HTERT RPE-1 (cell line): ENCODE measurements around the gene NKD2.

ENCODE experiments used
- in situ Hi-C: fragments of 300-500 bp; cut with MboI; formaldehyde crosslinking; loops from 4 replicates; pipeline ENCODE4 v1.14.3; 2020; ENCODE audit warnings: low sequenced_read_pairs

Gene NKD2

DNA sequence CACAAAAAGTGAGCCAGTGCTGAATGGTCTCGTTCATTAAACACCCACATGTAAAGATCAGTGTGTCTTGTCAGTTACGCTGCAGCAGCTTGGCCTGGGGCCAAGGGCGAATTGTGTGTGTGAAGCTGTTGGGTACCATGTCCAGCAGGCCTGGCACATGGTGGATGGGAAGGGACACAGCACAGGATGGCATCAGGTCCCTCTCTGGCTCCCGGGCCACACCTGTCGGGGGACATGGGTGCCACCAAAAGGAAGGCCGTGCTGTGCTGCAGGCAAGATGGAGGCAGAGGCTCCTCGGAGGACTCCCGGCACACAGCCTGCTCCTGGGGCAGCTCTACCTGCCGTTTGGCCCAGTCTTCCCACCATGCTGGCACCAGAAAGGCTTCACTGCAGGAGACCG is 32.0 kb downstream of the NKD2 start:
- in situ Hi-C loops = no loop called here

- in situ Hi-C loops = no loop called here
Observed at GRCh38 chr5:1041225-1042143, 32.9 kb downstream of the NKD2 start.

GRCh38 chr5:1042626-1043025 is 34.0 kb downstream of the NKD2 start:
- in situ Hi-C loops = no loop called here

- in situ Hi-C loops = no loop called here
Observed at GRCh38 chr5:1043327-1043726, 34.7 kb downstream of the NKD2 start.

DNA sequence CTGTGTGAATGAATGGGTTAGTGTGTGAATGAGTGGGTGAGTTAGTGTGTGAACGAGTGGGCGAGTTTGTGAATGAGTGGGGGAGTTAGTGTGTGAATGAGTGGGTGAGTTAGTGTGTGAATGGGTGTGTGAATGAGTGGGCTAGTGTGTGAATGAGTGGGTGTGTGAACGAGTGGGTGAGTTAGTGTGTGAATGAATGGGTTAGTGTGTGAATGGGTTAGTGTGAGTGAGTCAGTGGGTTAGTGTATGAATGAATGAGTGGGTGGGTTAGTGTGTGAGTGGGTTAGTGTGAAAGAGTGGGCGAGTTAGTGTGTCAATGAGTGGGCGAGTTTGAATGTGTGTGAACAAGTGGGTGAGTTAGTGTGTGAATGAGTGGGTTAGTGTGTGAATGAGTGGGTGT is 35.5 kb downstream of the NKD2 start:
- in situ Hi-C loops = no loop called here

GRCh38 chr5:1045960-1046560 is 37.5 kb downstream of the NKD2 start:
- in situ Hi-C loops = no loop called here

DNA sequence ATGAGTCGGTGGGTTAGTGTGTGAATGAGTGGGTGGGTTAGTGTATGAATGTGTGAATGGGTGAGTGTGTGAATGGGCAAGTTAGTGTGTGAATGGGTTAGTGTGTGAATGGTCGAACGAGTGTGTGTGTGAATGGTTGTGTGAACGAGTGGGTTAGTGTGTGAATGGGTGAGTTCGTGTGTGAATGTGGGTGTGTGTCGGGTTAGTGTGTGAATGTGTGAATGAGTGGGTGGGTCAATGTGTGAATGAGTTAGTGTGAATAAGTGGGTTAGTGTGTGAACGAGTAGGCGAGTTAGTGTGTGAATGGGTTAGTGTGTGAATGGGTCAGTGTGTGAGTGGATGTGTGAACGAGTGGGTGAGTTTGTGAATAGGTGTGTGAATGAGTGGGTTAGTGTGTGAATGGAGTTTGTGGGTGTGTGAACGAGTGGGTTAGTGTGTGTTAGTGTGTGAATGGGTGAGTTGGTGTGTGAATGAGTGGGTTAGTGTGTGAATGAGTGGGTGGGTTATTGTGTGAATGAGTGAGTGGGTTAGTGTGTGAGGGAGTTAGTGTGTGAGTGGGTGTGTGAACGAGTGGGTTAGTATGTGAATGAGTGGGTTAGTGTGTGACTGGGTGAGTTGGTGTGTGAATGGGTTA is 38.8 kb downstream of the NKD2 start:
- in situ Hi-C loops = no loop called here

GRCh38 chr5:1048162-1048721 is 39.6 kb downstream of the NKD2 start:
- in situ Hi-C loops = no loop called here

DNA sequence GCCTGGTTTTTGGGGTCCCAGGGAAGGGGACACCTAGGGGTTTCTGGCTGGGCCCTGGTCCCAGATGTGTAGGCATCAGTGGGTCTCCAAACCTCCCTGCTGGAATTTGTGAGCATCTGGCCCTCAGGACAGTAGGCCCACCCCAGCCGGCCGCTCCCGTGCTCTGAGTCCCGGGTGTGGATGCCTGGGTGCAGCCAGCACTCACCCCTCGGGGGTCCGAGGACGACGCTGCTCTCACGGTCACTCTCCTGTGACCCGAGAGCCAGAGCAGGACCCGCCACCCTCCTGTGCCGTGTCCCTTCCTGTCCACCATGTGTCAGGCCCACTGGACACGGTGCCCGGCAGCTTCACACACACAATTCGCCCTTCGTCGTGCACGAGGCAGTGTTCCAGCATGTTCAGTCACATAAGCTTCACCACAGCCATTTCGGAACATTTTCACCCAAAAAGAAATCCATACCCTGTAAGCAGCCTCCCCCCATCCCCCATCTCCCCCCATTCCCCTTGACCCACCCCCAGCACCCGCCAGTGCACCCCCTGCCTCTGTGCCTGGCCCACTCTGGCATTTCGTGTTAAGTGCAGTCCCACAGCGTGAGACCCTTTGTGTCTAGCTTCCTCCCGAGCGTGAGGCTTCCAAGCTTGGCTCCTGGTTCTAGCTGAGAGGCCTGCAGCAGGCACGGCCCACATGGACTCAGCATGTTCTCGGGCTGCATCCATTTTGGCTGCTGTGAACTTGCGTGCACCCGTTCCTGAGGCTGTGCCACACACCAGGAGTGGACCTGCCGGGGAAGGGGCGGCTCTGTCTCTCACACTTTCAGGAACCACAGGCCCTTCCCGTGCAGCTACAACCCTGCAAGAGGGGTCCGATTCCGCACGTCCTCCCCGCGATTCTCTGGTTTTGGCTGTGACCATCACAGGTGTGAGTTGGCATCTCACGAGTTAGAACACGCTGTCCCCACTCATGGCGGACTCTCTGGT is 40.5 kb downstream of the NKD2 start:
- in situ Hi-C loops = no loop called here

DNA sequence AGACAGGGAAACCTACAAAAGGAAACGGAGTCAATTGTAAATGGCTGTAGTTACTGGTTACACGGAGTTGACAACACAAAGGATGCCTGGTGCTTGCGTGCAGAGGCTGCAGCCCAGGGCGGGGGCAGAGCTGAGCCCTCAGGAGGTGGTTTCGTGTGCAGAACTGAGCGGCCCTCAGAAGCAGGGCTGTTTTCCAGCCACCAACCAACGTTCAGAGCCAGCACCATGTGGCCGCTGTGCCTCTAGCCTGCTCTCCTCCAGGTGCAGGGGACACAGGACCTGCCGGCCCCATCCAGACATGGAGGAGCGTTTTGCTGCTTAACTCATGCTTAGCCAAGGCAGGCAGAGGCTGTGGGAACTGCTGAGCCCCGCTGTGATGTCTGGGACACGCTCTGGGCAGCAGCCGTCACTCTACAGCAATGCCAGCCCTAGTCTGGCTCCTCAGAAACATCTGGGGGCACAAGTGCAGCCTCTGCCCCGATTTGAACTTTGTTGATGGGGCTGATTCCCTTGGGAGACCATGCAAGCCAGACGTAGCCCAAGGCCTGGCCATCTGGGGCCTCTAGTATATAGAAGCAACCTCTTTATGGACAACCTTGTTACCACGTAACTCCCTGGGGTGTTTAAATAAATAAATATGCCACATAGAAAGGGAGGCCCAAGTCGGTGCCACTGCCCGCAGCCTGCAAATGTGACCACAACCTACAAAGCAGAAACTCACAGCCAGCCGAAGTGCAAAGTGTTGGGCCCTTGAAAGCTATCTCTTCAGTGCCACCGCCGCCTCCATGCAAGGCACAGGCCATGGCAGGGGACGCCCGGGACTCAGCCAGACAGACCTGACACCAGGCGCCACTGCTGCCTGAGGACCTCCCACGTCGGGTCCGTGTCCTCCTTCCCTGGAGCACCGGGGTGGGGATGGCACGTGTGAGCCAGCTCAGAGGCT is 42.1 kb downstream of the NKD2 start:
- in situ Hi-C loops = no loop called here

DNA sequence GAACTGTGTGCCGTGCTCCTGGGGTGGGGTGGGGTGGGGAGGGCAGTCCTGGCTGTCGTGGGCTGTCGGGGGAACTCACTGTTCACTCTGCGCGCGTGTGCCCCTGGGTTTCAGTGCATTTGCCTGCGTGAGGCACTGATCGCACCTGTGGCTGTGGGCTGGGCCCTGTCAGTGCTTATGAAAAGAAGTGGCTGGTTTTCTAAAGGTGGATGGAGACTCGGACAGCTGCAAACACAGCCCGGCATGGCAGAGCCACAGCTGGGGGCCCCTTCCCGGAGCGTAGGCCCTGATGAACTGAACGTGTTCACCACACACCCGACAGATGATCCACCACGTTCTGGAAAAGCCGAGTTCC is 42.7 kb downstream of the NKD2 start:
- in situ Hi-C loops = no loop called here

DNA sequence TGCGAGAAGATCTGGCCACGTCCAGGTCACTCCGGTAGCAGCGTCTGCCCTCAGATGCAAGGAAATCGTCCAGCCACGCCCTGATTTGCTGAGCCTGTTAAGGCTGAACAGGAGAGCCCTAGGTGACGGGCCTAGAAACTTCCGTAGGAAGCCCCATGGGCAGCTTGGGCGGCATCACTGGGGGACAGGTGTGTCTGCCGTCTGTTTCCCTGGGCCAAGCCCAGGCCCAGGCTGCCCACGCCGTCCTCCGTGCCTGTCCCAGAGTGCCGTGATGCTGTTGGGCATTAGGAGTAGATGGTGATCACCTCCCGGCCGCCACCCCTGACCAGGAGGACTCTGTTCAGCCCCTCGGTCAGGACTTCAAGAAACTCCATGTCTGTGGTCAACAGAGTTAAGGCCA is 43.5 kb downstream of the NKD2 start:
- in situ Hi-C loops = no loop called here

DNA sequence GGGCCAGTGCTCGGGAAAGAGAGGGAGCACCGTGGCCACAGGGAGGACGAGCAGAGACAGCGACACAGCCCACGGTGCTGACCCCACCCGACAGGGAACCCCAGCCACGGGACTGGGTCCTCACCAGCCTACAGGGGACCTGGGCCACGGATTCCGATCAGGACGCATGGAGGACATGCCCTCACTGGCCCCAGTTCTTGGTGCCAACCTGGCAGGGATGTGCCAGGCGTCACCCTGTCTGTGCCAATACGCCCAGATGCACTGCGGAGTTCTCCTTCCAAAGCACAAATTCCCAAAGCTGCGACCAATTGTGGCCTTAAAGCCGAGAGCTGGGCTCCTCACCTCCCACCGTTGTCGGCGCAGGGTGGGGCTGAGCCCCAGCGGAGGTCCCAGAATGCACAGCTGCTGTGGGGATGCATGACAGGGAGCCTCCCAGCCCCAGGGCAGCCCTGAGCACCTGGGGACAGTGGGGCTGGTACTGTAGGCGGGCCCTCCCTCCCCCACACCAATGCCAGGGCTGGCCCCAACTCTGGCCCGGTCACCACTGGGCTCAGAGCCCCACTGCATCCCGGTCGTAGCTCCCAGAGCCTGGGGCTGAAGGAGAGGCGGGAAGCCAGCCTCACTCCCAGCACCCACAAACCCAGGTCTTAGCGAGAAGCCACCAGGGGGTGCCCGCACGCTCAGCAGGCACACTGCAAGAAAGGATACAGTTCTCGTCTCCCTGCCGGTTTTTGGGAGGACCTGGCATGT is 44.2 kb downstream of the NKD2 start:
- in situ Hi-C loops = no loop called here

- in situ Hi-C loops = no loop called here
Observed at GRCh38 chr5:1053391-1054017, 44.9 kb downstream of the NKD2 start.

DNA sequence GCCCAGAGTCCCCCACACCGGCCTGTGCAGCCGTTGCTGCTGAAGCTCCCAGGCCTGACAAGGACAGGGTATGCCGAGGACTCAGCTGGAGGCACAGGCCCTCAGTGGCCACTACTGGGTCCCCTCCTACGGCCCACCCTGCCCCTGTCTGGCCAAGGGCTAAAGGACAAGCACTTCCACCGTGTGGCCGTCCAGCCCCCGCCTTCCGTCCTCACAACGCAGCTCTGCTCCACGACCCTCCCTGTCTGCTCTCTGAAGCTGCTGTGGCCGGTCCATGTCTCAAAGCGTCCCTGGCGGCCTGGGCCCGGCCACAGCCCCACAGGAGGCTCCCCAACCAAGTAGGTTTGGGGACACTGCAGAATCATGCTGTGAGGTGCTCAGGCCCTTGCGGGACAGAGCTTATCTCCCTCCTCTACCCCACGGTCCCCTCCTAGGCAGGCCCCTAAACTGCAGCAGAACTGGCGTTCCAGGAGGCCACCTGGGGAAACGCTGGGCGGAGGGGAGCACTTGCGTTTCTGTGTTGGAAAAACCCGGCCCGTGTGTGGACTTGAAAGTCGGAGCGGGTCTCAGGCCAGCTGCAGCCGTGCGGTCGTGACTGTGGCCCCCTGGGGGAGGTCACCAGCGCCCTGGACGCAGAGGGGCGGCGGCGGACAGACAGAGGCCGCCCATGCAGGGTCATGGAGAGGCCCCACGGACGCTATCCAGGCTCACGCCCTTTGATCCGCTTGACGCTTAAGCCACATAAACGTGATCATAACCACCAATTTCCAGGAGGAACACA is 45.6 kb downstream of the NKD2 start:
- in situ Hi-C loops = no loop called here

DNA sequence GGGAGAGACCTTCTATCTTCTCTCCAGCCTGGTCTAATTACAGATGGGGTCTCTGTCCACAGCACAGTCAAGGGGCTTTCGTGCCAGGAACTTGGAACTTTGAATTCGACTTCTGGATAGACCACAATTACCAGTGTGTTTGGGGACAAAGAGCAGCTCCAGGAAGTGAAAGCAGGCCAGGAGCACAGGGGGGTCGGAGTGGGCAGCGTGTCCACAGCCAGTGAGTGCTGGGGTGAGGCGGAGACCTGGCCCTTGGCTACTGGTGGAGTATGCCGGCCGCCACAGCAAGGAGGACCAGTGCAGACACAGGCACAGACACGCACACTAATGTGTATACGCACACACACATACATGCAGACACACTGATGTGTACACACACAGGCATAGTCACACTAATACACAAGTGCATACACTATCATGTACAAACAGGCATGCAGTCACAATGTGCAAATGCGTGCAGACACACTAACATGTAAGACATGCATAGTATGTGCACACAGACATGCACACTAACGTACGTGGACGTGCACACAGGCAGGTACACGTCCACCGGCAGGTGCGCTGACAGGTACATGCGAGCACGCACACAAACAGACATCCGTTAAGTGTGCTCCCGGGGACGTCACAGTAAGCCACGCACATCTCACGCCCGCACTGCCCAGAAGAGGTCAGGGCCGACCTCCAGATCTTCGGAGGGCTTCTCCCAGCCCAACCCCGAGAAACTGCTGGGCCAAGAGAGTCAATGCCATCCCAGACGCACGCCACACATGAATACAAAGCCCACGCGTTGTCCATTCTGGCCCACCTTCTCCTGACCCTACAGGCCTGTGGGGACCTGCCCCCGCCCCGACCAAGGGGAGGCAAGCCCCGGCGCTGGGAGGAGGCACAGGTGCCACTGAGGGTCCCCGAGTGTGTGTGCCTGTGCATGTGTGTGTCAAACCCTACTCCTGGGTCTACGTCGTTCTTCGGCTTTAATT is 46.5 kb downstream of the NKD2 start:
- in situ Hi-C loops = no loop called here
